ENCODE measurements around the gene ADARB2.

Gene ADARB2

GRCh38 chr10:1316121-1316808 lies 421.1 kb downstream of the ADARB2 start:
- no peak for TF ChIP-seq FOXM1 (IDR thresholded peaks at IDR 0.05; ENCODE audit: borderline replicate concordance, low read depth)
- TF ChIP-seq TEAD4 (IDR thresholded peaks at IDR 0.05) = no peak
- no peak for TF ChIP-seq TAF1 (IDR thresholded peaks at IDR 0.05; ENCODE audit: low read depth)
- no peak for TF ChIP-seq CREB1 (IDR thresholded peaks at IDR 0.05; ENCODE audit: low read depth)
- TF ChIP-seq RAD21 (IDR thresholded peaks at IDR 0.05; ENCODE audit: low read depth) = no peak
- no peak for TF ChIP-seq TCF12 (IDR thresholded peaks at IDR 0.05; ENCODE audit: low read depth)
- TF ChIP-seq ZBTB7A (IDR thresholded peaks at IDR 0.05; ENCODE audit: low read depth) = no peak
- TF ChIP-seq, protein P1, sequence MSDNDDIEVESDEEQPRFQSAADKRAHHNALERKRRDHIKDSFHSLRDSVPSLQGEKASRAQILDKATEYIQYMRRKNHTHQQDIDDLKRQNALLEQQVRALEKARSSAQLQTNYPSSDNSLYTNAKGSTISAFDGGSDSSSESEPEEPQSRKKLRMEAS (IDR thresholded peaks at IDR 0.05) = no peak
- no peak for TF ChIP-seq YY1 (IDR thresholded peaks at IDR 0.05; ENCODE audit: low read depth)
- TF ChIP-seq EP300 (IDR thresholded peaks at IDR 0.05; ENCODE audit: borderline replicate concordance) = no peak
- TF ChIP-seq, protein P2, sequence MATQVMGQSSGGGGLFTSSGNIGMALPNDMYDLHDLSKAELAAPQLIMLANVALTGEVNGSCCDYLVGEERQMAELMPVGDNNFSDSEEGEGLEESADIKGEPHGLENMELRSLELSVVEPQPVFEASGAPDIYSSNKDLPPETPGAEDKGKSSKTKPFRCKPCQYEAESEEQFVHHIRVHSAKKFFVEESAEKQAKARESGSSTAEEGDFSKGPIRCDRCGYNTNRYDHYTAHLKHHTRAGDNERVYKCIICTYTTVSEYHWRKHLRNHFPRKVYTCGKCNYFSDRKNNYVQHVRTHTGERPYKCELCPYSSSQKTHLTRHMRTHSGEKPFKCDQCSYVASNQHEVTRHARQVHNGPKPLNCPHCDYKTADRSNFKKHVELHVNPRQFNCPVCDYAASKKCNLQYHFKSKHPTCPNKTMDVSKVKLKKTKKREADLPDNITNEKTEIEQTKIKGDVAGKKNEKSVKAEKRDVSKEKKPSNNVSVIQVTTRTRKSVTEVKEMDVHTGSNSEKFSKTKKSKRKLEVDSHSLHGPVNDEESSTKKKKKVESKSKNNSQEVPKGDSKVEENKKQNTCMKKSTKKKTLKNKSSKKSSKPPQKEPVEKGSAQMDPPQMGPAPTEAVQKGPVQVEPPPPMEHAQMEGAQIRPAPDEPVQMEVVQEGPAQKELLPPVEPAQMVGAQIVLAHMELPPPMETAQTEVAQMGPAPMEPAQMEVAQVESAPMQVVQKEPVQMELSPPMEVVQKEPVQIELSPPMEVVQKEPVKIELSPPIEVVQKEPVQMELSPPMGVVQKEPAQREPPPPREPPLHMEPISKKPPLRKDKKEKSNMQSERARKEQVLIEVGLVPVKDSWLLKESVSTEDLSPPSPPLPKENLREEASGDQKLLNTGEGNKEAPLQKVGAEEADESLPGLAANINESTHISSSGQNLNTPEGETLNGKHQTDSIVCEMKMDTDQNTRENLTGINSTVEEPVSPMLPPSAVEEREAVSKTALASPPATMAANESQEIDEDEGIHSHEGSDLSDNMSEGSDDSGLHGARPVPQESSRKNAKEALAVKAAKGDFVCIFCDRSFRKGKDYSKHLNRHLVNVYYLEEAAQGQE (IDR thresholded peaks at IDR 0.05; ENCODE audit: low read depth) = no peak
- no peak for TF ChIP-seq CEBPB (IDR thresholded peaks at IDR 0.05)
- no peak for TF ChIP-seq NFIC (IDR thresholded peaks at IDR 0.05)
- no peak for TF ChIP-seq EGR1 (IDR thresholded peaks at IDR 0.05)
- no peak for TF ChIP-seq USF1 (IDR thresholded peaks at IDR 0.05)

DNA sequence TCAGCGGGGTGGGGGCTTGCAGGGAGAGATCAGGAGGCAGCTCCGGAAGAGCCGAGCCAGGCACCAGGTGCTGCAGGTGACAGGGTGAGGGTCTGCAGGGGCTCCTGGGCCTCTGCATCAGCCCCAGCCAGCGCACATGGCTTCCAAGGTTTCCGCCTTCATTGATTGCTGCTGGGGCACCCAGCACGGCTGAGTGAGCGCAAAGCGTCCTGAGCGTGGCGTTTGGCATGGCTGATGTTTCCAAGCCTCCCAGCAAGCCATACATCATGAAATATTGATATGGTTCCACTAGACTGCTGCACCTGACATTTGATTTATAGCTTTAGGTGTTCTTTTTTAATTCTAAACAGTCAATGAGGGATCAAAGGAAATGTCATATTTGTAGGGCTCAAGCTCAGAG lies 422.1 kb downstream of the ADARB2 start:
- TF ChIP-seq ZBTB7A (IDR thresholded peaks at IDR 0.05; ENCODE audit: low read depth) = no peak
- TF ChIP-seq YY1 (IDR thresholded peaks at IDR 0.05; ENCODE audit: low read depth) = no peak
- no peak for TF ChIP-seq FOXM1 (IDR thresholded peaks at IDR 0.05; ENCODE audit: borderline replicate concordance, low read depth)
- TF ChIP-seq, protein P2 (IDR thresholded peaks at IDR 0.05; ENCODE audit: low read depth) = no peak
- no peak for TF ChIP-seq USF1 (IDR thresholded peaks at IDR 0.05)
- TF ChIP-seq, protein P1 (IDR thresholded peaks at IDR 0.05) = no peak
- no peak for TF ChIP-seq EP300 (IDR thresholded peaks at IDR 0.05; ENCODE audit: borderline replicate concordance)

- TF ChIP-seq ZBTB7A (IDR thresholded peaks at IDR 0.05; ENCODE audit: low read depth) (no peak), TCF12 (IDR thresholded peaks at IDR 0.05; ENCODE audit: low read depth) (no peak), TAF1 (IDR thresholded peaks at IDR 0.05; ENCODE audit: low read depth) (no peak), YY1 (IDR thresholded peaks at IDR 0.05; ENCODE audit: low read depth) (no peak), TEAD4 (IDR thresholded peaks at IDR 0.05) (no peak), EP300 (IDR thresholded peaks at IDR 0.05; ENCODE audit: borderline replicate concordance) (no peak), USF1 (IDR thresholded peaks at IDR 0.05) (no peak), EGR1 (IDR thresholded peaks at IDR 0.05) (no peak), CREB1 (IDR thresholded peaks at IDR 0.05; ENCODE audit: low read depth) (no peak), FOXM1 (IDR thresholded peaks at IDR 0.05; ENCODE audit: borderline replicate concordance, low read depth) (no peak), NFIC (IDR thresholded peaks at IDR 0.05) (no peak), RAD21 (IDR thresholded peaks at IDR 0.05; ENCODE audit: low read depth) (no peak), CEBPB (IDR thresholded peaks at IDR 0.05) (no peak)
- TF ChIP-seq, protein P1 (IDR thresholded peaks at IDR 0.05) = no peak
- TF ChIP-seq, protein P2 (IDR thresholded peaks at IDR 0.05; ENCODE audit: low read depth) = no peak
Observed at GRCh38 chr10:1311726-1312125, 425.6 kb downstream of the ADARB2 start.

All from Ishikawa (cell line).